Activated CD4-positive, alpha-beta T cell treated with anti-CD3 and anti-CD28 coated beads, Interleukin-2, Interleukin-6, amounts not matched to agents 100 ng/mL and 50 ng/mL, durations not matched to agents 16 hours and 8 hours (primary cell): ENCODE results near the gene PTPRU.

Experiments
- DNase-seq: peaks from one replicate; pipeline ENCODE4 v3.0.0-alpha.2; 2020

PTPRU gene

GRCh38 chr1:29371332-29371731 is 135.0 kb downstream of the PTPRU start:
- DNase-seq = no peak

- DNase-seq = no peak
Measured at GRCh38 chr1:29372108-29372507, 135.8 kb downstream of the PTPRU start.
